KMS-11 (cell line): ENCODE measurements around the gene ADCK2.

Experiments used
- H2AFZ ChIP-seq: fragments of 200-600 bp; sonication (generic); 2 replicates; pipeline ENCODE4 v1.6.1; 2016; ENCODE audit warnings: antibody characterized with exemption, mixed run types, low read depth
- H3K27ac ChIP-seq: fragments of 200-600 bp; sonication (generic); 2 replicates; pipeline ENCODE4 v1.6.1; 2016; ENCODE audit warnings: mild to moderate bottlenecking, mixed run types
- H3K27me3 ChIP-seq: fragments of 200-600 bp; sonication (generic); 2 replicates; pipeline ENCODE4 v1.6.1; 2017; ENCODE audit warnings: mild to moderate bottlenecking, low read depth, mixed run types, moderate library complexity; ENCODE audit not compliant: insufficient read depth
- H3K36me3 ChIP-seq: fragments of 200-600 bp; sonication (generic); 2 replicates; pipeline ENCODE4 v1.6.1; 2017; ENCODE audit warnings: mild to moderate bottlenecking, mixed run types; ENCODE audit not compliant: insufficient read depth
- H3K4me1 ChIP-seq: fragments of 200-600 bp; sonication (generic); 2 replicates; pipeline ENCODE4 v1.6.1; 2016; ENCODE audit warnings: mild to moderate bottlenecking, low read depth, mixed run types; ENCODE audit not compliant: poor library complexity, severe bottlenecking
- H3K4me2 ChIP-seq: fragments of 200-600 bp; sonication (generic); 2 replicates; pipeline ENCODE4 v1.7.0; 2016; ENCODE audit warnings: mild to moderate bottlenecking, mixed run types
- H3K4me3 ChIP-seq: fragments of 200-600 bp; sonication (generic); IDR thresholded peaks from 2 replicates; pipeline ENCODE4 v1.6.1; 2017; ENCODE audit warnings: low read depth, low read length, mixed read lengths; ENCODE audit not compliant: insufficient read depth
- H3K79me2 ChIP-seq: fragments of 200-600 bp; sonication (generic); 2 replicates; pipeline ENCODE4 v1.6.1; 2016; ENCODE audit warnings: low read depth, mixed run types; ENCODE audit not compliant: insufficient read depth
- H3K9ac ChIP-seq: fragments of 200-600 bp; sonication (generic); 2 replicates; pipeline ENCODE4 v1.6.1; 2016; ENCODE audit warnings: mild to moderate bottlenecking, mixed run types
- H4K20me1 ChIP-seq: fragments of 200-600 bp; sonication (generic); 2 replicates; pipeline ENCODE4 v1.6.1; 2016; ENCODE audit warnings: mild to moderate bottlenecking, mixed run types; ENCODE audit not compliant: insufficient read depth
- TF ChIP-seq, protein P1 (sequence below): fragments of 200-600 bp; sonication (generic); conservative IDR thresholded peaks from 2 replicates; pipeline ENCODE4 v1.6.1; 2017; ENCODE audit warnings: low read depth, mild to moderate bottlenecking, antibody characterized with exemption, low read length, moderate library complexity, mixed read lengths

Gene ADCK2

DNA sequence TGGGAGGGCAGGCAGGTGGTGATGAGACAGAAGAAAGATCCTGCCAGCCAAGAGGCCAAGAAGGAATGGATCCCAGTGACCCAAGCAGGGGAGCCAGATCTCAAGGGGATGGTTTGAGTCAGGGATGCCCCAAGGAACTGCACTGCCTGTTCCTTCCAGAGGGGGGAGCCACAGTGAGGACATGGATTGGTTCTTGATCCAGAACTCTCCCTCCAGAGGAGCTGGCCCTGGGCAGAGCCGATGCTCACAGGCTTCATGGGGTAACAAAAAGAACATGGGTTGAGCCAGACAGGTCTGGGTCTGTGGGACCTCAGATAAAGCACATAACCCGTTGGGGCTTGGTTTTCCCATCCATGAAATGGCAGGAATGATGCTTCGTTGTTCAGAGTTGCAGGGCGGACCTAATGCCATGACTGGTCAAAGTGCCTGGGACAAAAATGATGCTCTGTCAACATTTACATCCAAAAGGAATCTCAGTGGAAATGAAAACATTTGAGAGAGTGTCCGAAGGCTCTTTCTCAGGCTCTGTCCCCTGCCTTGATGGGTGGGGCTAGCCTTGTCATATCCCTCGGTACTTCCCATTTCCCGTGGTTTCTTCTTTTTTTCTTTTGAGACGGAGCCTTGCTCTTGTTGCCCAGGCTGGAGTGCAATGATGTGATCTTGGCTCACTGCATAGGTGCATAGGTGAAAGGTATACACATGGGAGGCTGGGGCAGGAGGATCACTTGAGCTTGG lies 27.4 kb upstream of the ADCK2 start:
- no peak overlapping the region for H3K4me3 ChIP-seq
- no peak overlapping the region for H3K4me2 ChIP-seq
- H3K27ac ChIP-seq, result no peak overlapping the region
- H3K4me1 ChIP-seq, result no peaks in the 10 kb centered on the region
- no peaks in the 10 kb centered on the region for H4K20me1 ChIP-seq
- no peaks in the 10 kb centered on the region for H3K36me3 ChIP-seq
- no peaks in the 10 kb centered on the region for H3K27me3 ChIP-seq
- no peak overlapping the region for H3K9ac ChIP-seq
- H3K79me2 ChIP-seq, result no peaks in the 10 kb centered on the region
- no peak overlapping the region for H2AFZ ChIP-seq
- TF ChIP-seq, protein P1, sequence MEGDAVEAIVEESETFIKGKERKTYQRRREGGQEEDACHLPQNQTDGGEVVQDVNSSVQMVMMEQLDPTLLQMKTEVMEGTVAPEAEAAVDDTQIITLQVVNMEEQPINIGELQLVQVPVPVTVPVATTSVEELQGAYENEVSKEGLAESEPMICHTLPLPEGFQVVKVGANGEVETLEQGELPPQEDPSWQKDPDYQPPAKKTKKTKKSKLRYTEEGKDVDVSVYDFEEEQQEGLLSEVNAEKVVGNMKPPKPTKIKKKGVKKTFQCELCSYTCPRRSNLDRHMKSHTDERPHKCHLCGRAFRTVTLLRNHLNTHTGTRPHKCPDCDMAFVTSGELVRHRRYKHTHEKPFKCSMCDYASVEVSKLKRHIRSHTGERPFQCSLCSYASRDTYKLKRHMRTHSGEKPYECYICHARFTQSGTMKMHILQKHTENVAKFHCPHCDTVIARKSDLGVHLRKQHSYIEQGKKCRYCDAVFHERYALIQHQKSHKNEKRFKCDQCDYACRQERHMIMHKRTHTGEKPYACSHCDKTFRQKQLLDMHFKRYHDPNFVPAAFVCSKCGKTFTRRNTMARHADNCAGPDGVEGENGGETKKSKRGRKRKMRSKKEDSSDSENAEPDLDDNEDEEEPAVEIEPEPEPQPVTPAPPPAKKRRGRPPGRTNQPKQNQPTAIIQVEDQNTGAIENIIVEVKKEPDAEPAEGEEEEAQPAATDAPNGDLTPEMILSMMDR, result peak; percentile 59; the same call in 1 of the 2 replicates

DNA sequence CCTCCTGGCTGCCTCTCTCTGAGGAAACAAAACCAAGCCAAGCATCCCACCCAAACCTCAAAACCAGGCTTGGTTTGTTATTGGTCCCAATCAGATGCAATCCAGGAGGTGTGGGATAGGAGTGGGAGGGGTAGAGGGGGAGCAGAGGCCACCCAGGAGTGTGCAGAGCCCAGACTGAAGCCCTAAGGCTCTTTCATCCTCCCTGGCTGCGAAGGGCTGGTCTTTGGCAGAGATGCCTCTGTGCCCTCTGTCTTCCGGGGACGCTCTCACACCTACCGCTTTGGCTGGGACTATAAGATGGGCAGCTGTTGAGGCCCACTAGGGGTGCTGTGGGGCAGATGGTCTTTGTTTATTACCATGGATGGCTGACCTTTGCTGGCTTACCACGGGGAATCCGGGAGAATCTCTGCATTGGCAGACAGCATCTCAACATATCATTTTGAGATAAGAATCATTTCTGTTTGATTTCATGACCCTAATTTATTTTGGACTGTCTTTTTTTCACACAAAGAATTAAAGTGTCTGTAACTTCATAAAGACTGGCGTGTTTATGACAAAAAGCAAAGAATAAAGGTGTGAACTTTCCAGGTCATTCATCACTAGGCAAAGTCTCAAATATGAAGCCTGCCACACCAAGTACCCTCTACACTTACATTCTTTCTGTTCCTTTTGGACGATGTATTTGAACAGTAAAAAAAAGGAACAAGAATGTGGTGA lies 25.7 kb upstream of the ADCK2 start:
- Histone ChIP-seq H2AFZ (no peak overlapping the region), H3K79me2 (no peaks in the 10 kb centered on the region), H3K4me1 (no peaks in the 10 kb centered on the region), H3K27me3 (no peaks in the 10 kb centered on the region), H3K4me2 (no peak overlapping the region), H3K9ac (no peak overlapping the region), H3K4me3 (no peak overlapping the region), H4K20me1 (no peaks in the 10 kb centered on the region), H3K27ac (no peak overlapping the region), H3K36me3 (no peaks in the 10 kb centered on the region)
- TF ChIP-seq, protein P1, result peak; percentile 46; the same call in 1 of the 2 replicates

DNA sequence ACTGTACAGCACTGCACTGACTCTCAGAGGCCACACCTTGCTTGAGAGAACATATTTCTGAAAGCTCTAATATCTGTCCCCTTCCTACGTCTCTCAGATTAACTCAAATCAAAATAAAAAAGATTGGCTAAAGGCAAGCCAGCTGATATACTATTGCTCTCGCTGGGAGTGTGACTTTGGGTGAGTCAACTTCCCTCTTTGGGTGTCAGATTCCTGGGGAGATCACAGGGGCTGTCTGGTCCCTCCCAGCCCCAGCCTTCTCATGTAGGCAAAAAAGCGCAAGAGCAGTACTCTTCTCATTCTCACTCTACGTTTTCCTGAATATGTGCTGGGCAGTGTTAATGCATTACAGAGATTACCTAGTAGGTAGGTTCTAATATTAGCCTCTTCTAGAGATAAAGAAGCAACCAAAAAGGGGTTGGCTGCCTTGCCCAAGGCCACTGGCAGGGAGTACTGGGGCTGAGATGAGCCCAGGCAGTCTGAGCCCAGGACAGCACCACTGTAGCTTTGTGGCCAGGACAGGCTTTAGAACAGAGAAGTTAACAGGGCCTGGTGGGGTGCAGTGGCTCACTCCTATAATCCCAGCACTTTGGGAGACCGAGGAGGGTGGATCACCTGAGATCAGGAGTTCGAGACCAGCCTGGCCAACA lies 23.1 kb upstream of the ADCK2 start:
- Histone ChIP-seq H2AFZ (no peak overlapping the region), H3K27me3 (no peaks in the 10 kb centered on the region), H3K9ac (no peak overlapping the region), H3K4me2 (no peak overlapping the region), H3K4me3 (no peak overlapping the region), H3K27ac (no peak overlapping the region), H3K4me1 (peaks cover 4% of the 10 kb centered on the region), H3K79me2 (no peaks in the 10 kb centered on the region), H4K20me1 (no peaks in the 10 kb centered on the region), H3K36me3 (no peaks in the 10 kb centered on the region)
- TF ChIP-seq, protein P1, result no peak

DNA sequence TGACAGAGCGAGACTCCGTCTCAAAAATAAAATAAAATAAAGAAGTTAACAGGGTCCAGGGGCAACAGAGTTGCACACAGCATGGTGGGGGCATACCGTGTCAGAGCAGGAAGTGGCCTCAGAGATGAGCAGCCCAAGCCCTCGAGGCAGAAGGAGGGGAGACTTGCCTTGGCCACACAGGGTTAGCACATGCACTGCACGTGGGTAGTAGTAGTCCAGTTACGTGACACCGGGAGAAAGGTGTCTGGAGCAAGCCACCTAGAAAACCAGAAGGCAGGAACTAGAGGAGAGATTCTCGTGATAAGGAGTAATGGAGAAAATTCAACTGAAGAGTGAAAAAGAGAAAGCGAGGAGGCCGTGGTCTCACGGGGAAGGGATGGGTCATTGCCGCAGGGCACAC lies 22.4 kb upstream of the ADCK2 start:
- TF ChIP-seq, protein P1, result no peak
- Histone ChIP-seq H3K27ac (no peak overlapping the region), H3K79me2 (no peaks in the 10 kb centered on the region), H3K4me2 (no peak overlapping the region), H2AFZ (no peak overlapping the region), H4K20me1 (no peaks in the 10 kb centered on the region), H3K9ac (no peak overlapping the region), H3K36me3 (no peaks in the 10 kb centered on the region), H3K27me3 (no peaks in the 10 kb centered on the region), H3K4me1 (peaks cover 4% of the 10 kb centered on the region), H3K4me3 (no peak overlapping the region)
